HFFc6 (cell line): ENCODE measurements around the gene SORCS2. TPM values are rescaled to one million over a fixed set of nuclear protein-coding genes. Genes with fewer than 3 reads are reported as not detected.

ENCODE experiments used
- DNase-seq: peaks from one replicate; pipeline ENCODE4 v3.0.0-alpha.2; 2018
- H3K27ac Mint-ChIP-seq: 2 replicates; pipeline ENCODE4 v1.8.0; 2020; ENCODE audit warnings: mild to moderate bottlenecking, mixed read lengths
- H3K27me3 Mint-ChIP-seq: 2 replicates; pipeline ENCODE4 v1.8.0; 2021; ENCODE audit warnings: mild to moderate bottlenecking, moderate library complexity, mixed read lengths; ENCODE audit not compliant: insufficient read depth
- H3K36me3 Mint-ChIP-seq: 2 replicates; pipeline ENCODE4 v1.8.0; 2021; ENCODE audit warnings: low read depth, mixed read lengths
- H3K4me1 Mint-ChIP-seq: 2 replicates; pipeline ENCODE4 v1.8.0; 2020; ENCODE audit warnings: low read depth, mixed read lengths
- H3K4me3 Mint-ChIP-seq: 2 replicates; pipeline ENCODE4 v1.8.0; 2020; ENCODE audit warnings: mild to moderate bottlenecking, moderate library complexity, mixed read lengths
- H3K9me3 Mint-ChIP-seq: 2 replicates; pipeline ENCODE4 v1.8.0; 2020; ENCODE audit warnings: mild to moderate bottlenecking, mixed read lengths
- CTCF ChIP-seq: fragments of 200-600 bp; sonication (generic); IDR thresholded peaks from 2 replicates; pipeline ENCODE4 v1.5.0; 2021; ENCODE audit warnings: antibody characterized with exemption, mild to moderate bottlenecking
- total RNA-seq, 6 experiments: library from RNA; stranded (reverse); fragmentation: NEBNext Ultra II Directional; extraction: Animal tissue kit (Norgen Biotek cat#: 25700); gene quantifications; 2 replicates in 1 of 6; 3 replicates in 5 of 6; pipeline ENCODE4 v1.2.3, GENCODE V29; 2021

SORCS2 gene
- total RNA-seq, 6 experiments from 2014 or later: 0.05 to 0.15 (median 0.12) TPM; not detected in 3

GRCh38 chr4:7315935-7316334 is 123.6 kb downstream of the SORCS2 start:
- no peak overlapping the region for H3K27ac Mint-ChIP-seq
- no peaks in the 10 kb centered on the region for H3K36me3 Mint-ChIP-seq
- peaks cover 38% of the 10 kb centered on the region for H3K27me3 Mint-ChIP-seq
- no peak for TF ChIP-seq CTCF
- DNase-seq: no peak
- no peaks in the 10 kb centered on the region for H3K4me1 Mint-ChIP-seq
- no peak overlapping the region for H3K4me3 Mint-ChIP-seq
- H3K9me3 Mint-ChIP-seq: peaks cover 12% of the 10 kb centered on the region; the same call in 1 of the 2 replicates

DNA sequence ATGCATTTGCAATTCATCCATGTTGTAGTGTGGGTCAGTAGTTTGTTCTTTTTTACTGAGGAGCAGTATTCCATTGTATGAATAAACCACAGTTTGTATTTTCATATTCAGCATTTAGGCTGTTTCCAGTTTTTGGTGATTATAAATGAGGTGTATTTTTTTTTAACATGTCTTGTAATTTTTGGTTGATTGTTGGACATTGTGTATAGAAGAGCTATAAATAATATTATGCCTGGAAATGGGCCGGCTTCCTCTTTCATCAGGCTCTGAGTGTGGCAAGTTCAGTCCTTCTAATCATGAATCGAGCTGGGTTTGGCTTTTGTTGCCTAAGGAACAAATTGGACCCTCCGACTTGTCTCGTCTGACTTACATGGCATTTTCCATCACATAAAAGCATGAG is 126.7 kb downstream of the SORCS2 start:
- Mint-ChIP-seq H3K4me3 (no peak overlapping the region), H3K27ac (no peak overlapping the region), H3K9me3 (peaks cover 12% of the 10 kb centered on the region; the same call in 1 of the 2 replicates), H3K27me3 (peaks cover 38% of the 10 kb centered on the region), H3K36me3 (no peaks in the 10 kb centered on the region), H3K4me1 (no peaks in the 10 kb centered on the region)
- no peak for DNase-seq
- TF ChIP-seq CTCF: no peak

GRCh38 chr4:7320206-7320797 is 128.0 kb downstream of the SORCS2 start:
- H3K9me3 Mint-ChIP-seq: peaks cover 12% of the 10 kb centered on the region; the same call in 1 of the 2 replicates
- no peak overlapping the region for H3K4me3 Mint-ChIP-seq
- H3K4me1 Mint-ChIP-seq: no peaks in the 10 kb centered on the region
- TF ChIP-seq CTCF: no peak
- peaks cover 37% of the 10 kb centered on the region for H3K27me3 Mint-ChIP-seq
- no peaks in the 10 kb centered on the region for H3K36me3 Mint-ChIP-seq
- H3K27ac Mint-ChIP-seq: no peak overlapping the region
- no peak for DNase-seq

DNA sequence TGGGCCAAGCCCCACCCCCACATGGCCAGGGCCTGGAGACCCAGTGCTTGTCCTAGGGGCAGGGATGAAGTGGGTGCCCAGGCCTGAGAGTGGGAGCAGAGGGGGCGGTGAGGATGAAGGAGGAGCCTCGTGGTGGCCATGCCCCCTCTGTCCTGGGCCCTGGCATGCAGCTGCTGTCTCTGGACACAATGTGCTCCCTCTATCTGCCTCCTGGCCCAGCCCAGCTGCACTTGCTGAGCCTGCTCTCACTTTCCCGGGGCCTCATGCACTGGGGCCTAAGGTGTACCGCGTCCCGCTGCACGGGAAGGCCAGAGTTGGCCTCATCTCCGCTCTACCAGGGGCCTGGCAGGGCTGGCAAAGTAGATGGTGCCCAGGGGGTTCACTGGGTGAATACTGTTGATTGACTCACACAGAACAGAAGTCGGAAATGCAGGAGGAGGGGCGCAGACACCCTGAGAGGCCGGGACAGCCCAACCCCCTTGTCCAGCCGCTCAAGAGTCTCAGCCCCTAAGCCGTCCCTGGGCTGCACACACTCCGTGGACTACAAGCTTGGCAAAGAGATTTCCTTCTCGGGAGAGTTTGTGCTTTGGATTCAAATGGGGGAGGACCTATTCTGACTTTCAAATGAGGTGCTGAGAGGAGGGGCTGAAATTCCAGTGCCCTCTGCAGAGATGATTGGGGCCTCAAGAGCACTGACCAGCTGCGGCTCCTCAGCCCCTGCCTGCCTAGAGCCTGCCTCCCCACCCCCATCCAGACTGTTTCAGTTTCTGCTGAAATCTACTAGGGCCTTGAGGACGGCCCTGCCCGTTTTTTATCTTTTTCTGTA is 130.0 kb downstream of the SORCS2 start:
- H3K36me3 Mint-ChIP-seq: no peaks in the 10 kb centered on the region
- H3K9me3 Mint-ChIP-seq: peaks cover 12% of the 10 kb centered on the region; the same call in 1 of the 2 replicates
- H3K27me3 Mint-ChIP-seq: peaks cover 31% of the 10 kb centered on the region
- no peak for DNase-seq
- no peak overlapping the region for H3K27ac Mint-ChIP-seq
- no peak for TF ChIP-seq CTCF
- no peak overlapping the region for H3K4me3 Mint-ChIP-seq
- H3K4me1 Mint-ChIP-seq: no peaks in the 10 kb centered on the region

GRCh38 chr4:7323461-7323871 is 131.1 kb downstream of the SORCS2 start:
- DNase-seq: no peak
- Mint-ChIP-seq H3K4me3 (no peak overlapping the region), H3K4me1 (no peaks in the 10 kb centered on the region; the same call in 1 of the 2 replicates), H3K27ac (no peak overlapping the region), H3K9me3 (peaks cover 11% of the 10 kb centered on the region; the same call in 1 of the 2 replicates), H3K36me3 (no peaks in the 10 kb centered on the region), H3K27me3 (peaks cover 34% of the 10 kb centered on the region)
- TF ChIP-seq CTCF: no peak
